MM.1S (cell line): ENCODE data around the gene CUZD1.

Experiments used
- DNase-seq: peaks from one replicate; pipeline ENCODE4 v3.0.0-alpha.2; 2015
- H2AFZ ChIP-seq: fragments of 300-600 bp; sonication (generic); 2 replicates; pipeline ENCODE4 v1.6.0; 2016; ENCODE audit warnings: antibody characterized with exemption, low read length
- H3F3A ChIP-seq: fragments of 300-600 bp; sonication (generic); 2 replicates; pipeline ENCODE4 v1.6.1; 2016; ENCODE audit warnings: mild to moderate bottlenecking, antibody characterized with exemption, low read length, moderate library complexity, mixed read lengths; ENCODE audit not compliant: insufficient read depth
- H3K27ac ChIP-seq: fragments of 300-600 bp; sonication (generic); 2 replicates; pipeline ENCODE4 v1.5.1; 2016; ENCODE audit warnings: mild to moderate bottlenecking, low read length
- H3K27me3 ChIP-seq: fragments of 300-600 bp; sonication (generic); replicated peaks from 2 replicates; pipeline ENCODE4 v1.6.0; 2016; ENCODE audit warnings: low read length; ENCODE audit not compliant: insufficient read depth
- H3K36me3 ChIP-seq: fragments of 300-600 bp; sonication (generic); replicated peaks from 2 replicates; pipeline ENCODE4 v1.6.1; 2016; ENCODE audit warnings: mild to moderate bottlenecking, low read length, mixed read lengths; ENCODE audit not compliant: insufficient read depth
- H3K4me1 ChIP-seq: fragments of 300-600 bp; sonication (generic); 2 replicates; pipeline ENCODE4 v1.6.1; 2016; ENCODE audit warnings: low read length, mixed read lengths
- H3K4me2 ChIP-seq: fragments of 300-600 bp; sonication (generic); 2 replicates; pipeline ENCODE4 v1.6.0; 2016; ENCODE audit warnings: low read depth, low read length
- H3K4me3 ChIP-seq: fragments of 300-600 bp; sonication (generic); 2 replicates; pipeline ENCODE4 v1.5.1; 2016; ENCODE audit warnings: low read length, mixed read lengths
- H3K79me2 ChIP-seq: fragments of 300-600 bp; sonication (generic); 2 replicates; pipeline ENCODE4 v1.6.1; 2016; ENCODE audit warnings: mixed run types, low read length, mixed read lengths
- H3K9ac ChIP-seq: fragments of 300-600 bp; sonication (generic); 2 replicates; pipeline ENCODE4 v1.6.1; 2016; ENCODE audit warnings: low read length, mixed read lengths
- H3K9me2 ChIP-seq: fragments of 300-600 bp; sonication (generic); replicated peaks from 2 replicates; pipeline ENCODE4 v1.6.1; 2016; ENCODE audit warnings: mild to moderate bottlenecking, low read length, mixed read lengths; ENCODE audit not compliant: insufficient read depth
- H3K9me3 ChIP-seq: fragments of 300-600 bp; sonication (generic); replicated peaks from 2 replicates; pipeline ENCODE4 v1.6.1; 2016; ENCODE audit warnings: mild to moderate bottlenecking, low read length, mixed read lengths; ENCODE audit not compliant: insufficient read depth
- H4K20me1 ChIP-seq: fragments of 300-600 bp; sonication (generic); 2 replicates; pipeline ENCODE4 v1.6.1; 2016; ENCODE audit warnings: mild to moderate bottlenecking, low read length, moderate library complexity, mixed read lengths; ENCODE audit not compliant: insufficient read depth
- EZH2 ChIP-seq: fragments of 300-600 bp; sonication (generic); optimal IDR thresholded peaks from 2 replicates; pipeline ENCODE3; 2017; ENCODE audit warnings: low read depth, mild to moderate bottlenecking, antibody characterized with exemption, low read length, mixed read lengths
- EZH2phosphoT487 ChIP-seq: fragments of 300-600 bp; sonication (generic); IDR thresholded peaks from 2 replicates; pipeline ENCODE4 v1.6.1; 2018; ENCODE audit warnings: antibody characterized with exemption, low read length
- TF ChIP-seq, protein P1 (sequence below): fragments of 300-600 bp; sonication (generic); IDR thresholded peaks from 2 replicates; pipeline ENCODE4 v1.5.1; 2016; ENCODE audit warnings: antibody characterized with exemption, low read length, mixed read lengths

The CUZD1 gene

DNA sequence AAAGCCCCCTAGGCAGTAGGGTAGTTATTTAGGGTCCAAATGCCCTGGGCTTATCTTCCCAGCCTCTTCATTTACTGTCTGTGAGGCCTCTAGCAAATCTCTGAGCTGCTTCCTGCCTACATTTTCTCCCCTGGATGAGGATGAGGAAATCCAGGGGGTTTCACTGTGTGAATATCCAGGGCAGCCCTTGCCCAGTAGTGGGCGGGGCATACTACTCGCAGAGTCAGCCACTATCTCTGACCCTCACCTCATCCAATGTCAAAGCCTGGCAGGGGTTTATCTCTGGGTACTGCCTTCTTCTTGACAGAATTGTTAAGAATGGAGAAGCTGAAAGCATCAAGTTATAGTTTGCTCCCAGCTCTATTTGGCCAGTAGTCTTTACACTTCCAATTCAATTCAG, 48.9 kb downstream of the CUZD1 start:
- no peaks in the 10 kb centered on the region for H3K9me2 ChIP-seq
- no peaks in the 10 kb centered on the region for H3K36me3 ChIP-seq
- H3K4me3 ChIP-seq: no peak overlapping the region
- H3K4me2 ChIP-seq: no peak overlapping the region
- no peaks in the 10 kb centered on the region for H3F3A ChIP-seq
- no peaks in the 10 kb centered on the region for H3K4me1 ChIP-seq
- no peaks in the 10 kb centered on the region for H4K20me1 ChIP-seq
- H3K9ac ChIP-seq: no peak overlapping the region
- TF ChIP-seq, protein P1, sequence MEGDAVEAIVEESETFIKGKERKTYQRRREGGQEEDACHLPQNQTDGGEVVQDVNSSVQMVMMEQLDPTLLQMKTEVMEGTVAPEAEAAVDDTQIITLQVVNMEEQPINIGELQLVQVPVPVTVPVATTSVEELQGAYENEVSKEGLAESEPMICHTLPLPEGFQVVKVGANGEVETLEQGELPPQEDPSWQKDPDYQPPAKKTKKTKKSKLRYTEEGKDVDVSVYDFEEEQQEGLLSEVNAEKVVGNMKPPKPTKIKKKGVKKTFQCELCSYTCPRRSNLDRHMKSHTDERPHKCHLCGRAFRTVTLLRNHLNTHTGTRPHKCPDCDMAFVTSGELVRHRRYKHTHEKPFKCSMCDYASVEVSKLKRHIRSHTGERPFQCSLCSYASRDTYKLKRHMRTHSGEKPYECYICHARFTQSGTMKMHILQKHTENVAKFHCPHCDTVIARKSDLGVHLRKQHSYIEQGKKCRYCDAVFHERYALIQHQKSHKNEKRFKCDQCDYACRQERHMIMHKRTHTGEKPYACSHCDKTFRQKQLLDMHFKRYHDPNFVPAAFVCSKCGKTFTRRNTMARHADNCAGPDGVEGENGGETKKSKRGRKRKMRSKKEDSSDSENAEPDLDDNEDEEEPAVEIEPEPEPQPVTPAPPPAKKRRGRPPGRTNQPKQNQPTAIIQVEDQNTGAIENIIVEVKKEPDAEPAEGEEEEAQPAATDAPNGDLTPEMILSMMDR: no peak
- TF ChIP-seq EZH2phosphoT487: no peak
- no peaks in the 10 kb centered on the region for H3K9me3 ChIP-seq
- no peak overlapping the region for H3K27ac ChIP-seq
- no peaks in the 10 kb centered on the region for H3K27me3 ChIP-seq
- H2AFZ ChIP-seq: no peak overlapping the region
- H3K79me2 ChIP-seq: no peaks in the 10 kb centered on the region
- no peak for DNase-seq

DNA sequence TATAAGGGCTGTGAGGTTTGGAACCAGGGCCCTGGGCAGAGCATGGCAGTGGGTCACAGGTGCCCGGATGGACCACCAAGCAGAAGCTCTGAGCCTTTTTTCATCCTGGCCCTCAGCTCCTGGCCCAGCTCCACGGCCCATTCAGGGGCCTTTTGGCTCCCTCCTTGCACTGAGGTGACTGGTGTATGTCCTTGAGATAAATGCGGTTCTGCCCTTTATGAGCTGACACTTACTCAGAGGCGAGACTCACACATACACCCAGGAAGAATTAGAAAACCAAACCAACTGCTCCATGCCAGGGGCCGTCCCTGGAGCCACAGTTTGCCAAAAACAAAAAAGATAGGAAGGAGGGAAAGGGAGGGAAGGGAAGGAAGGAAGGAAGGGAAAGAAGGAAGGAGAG, 49.7 kb downstream of the CUZD1 start:
- H3K4me2 ChIP-seq: no peak overlapping the region
- no peaks in the 10 kb centered on the region for H4K20me1 ChIP-seq
- H3K27me3 ChIP-seq: no peaks in the 10 kb centered on the region
- no peak overlapping the region for H3K9ac ChIP-seq
- no peaks in the 10 kb centered on the region for H3K79me2 ChIP-seq
- H3K27ac ChIP-seq: no peak overlapping the region
- TF ChIP-seq EZH2phosphoT487 (no peak), EZH2 (no peak)
- TF ChIP-seq, protein P1: no peak
- H2AFZ ChIP-seq: no peak overlapping the region
- DNase-seq: no peak
- no peaks in the 10 kb centered on the region for H3K4me1 ChIP-seq
- H3K36me3 ChIP-seq: no peaks in the 10 kb centered on the region
- no peak overlapping the region for H3K4me3 ChIP-seq
- no peaks in the 10 kb centered on the region for H3K9me3 ChIP-seq
- H3F3A ChIP-seq: no peaks in the 10 kb centered on the region
- H3K9me2 ChIP-seq: no peaks in the 10 kb centered on the region

DNA sequence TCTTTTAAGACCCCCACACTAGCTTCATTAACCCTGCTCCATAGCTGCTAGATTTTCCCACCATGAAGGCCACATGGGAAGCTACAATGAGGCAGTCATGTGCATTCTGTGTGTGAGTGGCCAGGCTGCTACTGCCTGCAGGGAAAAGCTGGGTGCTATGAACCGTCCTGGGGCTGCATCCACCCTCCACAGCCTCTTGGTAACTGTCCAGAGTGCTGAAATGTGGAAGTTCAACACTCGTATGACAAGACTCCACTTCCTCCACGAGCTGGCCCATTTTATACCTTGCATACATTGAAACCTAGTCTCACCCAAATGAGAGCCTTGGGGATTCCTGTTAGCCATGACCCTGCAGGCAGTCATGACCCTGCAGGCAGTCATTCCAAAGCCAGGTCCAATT, 59.4 kb downstream of the CUZD1 start:
- TF ChIP-seq, protein P1: no peak
- TF ChIP-seq EZH2phosphoT487 (no peak), EZH2 (no peak)
- no peaks in the 10 kb centered on the region for H4K20me1 ChIP-seq
- H3K27me3 ChIP-seq: no peaks in the 10 kb centered on the region
- H3K27ac ChIP-seq: no peak overlapping the region
- no peaks in the 10 kb centered on the region for H3F3A ChIP-seq
- H3K9me3 ChIP-seq: no peaks in the 10 kb centered on the region
- no peaks in the 10 kb centered on the region for H3K79me2 ChIP-seq
- H3K4me1 ChIP-seq: no peaks in the 10 kb centered on the region
- H3K9ac ChIP-seq: no peak overlapping the region
- no peak overlapping the region for H2AFZ ChIP-seq
- peak; percentile 36 for DNase-seq
- no peak overlapping the region for H3K4me3 ChIP-seq
- no peak overlapping the region for H3K4me2 ChIP-seq
- no peaks in the 10 kb centered on the region for H3K36me3 ChIP-seq
- H3K9me2 ChIP-seq: no peaks in the 10 kb centered on the region
